ENCODE data around the gene KPNB1.

KPNB1 gene

GRCh38 chr17:47720754-47721533, 71.2 kb downstream of the KPNB1 start:
- no peak overlapping the region for H3K4me3 ChIP-seq (ENCODE audit: low read depth, low read length)
- DNase-seq (ENCODE audit: low read depth), result no peak
- TF ChIP-seq, protein P1, sequence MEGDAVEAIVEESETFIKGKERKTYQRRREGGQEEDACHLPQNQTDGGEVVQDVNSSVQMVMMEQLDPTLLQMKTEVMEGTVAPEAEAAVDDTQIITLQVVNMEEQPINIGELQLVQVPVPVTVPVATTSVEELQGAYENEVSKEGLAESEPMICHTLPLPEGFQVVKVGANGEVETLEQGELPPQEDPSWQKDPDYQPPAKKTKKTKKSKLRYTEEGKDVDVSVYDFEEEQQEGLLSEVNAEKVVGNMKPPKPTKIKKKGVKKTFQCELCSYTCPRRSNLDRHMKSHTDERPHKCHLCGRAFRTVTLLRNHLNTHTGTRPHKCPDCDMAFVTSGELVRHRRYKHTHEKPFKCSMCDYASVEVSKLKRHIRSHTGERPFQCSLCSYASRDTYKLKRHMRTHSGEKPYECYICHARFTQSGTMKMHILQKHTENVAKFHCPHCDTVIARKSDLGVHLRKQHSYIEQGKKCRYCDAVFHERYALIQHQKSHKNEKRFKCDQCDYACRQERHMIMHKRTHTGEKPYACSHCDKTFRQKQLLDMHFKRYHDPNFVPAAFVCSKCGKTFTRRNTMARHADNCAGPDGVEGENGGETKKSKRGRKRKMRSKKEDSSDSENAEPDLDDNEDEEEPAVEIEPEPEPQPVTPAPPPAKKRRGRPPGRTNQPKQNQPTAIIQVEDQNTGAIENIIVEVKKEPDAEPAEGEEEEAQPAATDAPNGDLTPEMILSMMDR (IDR thresholded peaks at IDR 0.05; ENCODE audit: low read depth, low read length, missing control alignments), result no peak

DNA sequence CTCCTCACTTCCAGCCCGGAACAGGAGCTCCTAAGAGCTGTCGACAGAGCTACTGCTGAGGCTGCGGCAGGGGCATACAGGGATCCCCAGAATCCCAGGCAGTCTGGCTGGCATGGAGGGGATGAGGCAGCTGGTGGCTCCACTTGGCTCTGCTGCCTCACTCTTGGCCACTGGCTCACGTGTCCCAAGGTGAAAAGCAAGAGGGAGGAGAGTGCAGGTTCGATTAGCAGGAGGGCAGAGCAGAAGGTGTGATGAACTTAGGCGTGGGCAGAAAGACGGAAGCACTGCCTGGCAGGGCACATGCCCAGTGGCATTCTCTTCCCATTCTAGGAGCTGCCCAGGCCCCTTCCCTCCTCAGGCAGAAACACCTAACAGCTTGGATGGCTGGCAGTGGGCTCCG, 72.0 kb downstream of the KPNB1 start:
- H3K4me3 ChIP-seq (ENCODE audit: low read depth, low read length), result no peak overlapping the region
- TF ChIP-seq, protein P1 (IDR thresholded peaks at IDR 0.05; ENCODE audit: low read depth, low read length, missing control alignments), result no peak
- DNase-seq (ENCODE audit: low read depth), result no peak

GRCh38 chr17:47724705-47725104, 75.0 kb downstream of the KPNB1 start:
- DNase-seq (ENCODE audit: low read depth), result no peak
- TF ChIP-seq, protein P1 (IDR thresholded peaks at IDR 0.05; ENCODE audit: low read depth, low read length, missing control alignments), result no peak

GRCh38 chr17:47725446-47726111, 75.9 kb downstream of the KPNB1 start:
- no peak for DNase-seq (ENCODE audit: low read depth)
- TF ChIP-seq, protein P1 (IDR thresholded peaks at IDR 0.05; ENCODE audit: low read depth, low read length, missing control alignments), result peak; percentile 17
- H3K4me3 ChIP-seq (ENCODE audit: low read depth, low read length), result no peak overlapping the region

More at GRCh38 chr17:47724705-47725104, 75.0 kb downstream of the KPNB1 start:
- H3K4me3 ChIP-seq (ENCODE audit: low read depth, low read length), result no peak overlapping the region

- no peak for DNase-seq (ENCODE audit: low read depth)
- TF ChIP-seq, protein P1 (IDR thresholded peaks at IDR 0.05; ENCODE audit: low read depth, low read length, missing control alignments), result no peak
- H3K4me3 ChIP-seq (ENCODE audit: low read depth, low read length), result no peak overlapping the region
Observed at GRCh38 chr17:47726796-47727703, 77.3 kb downstream of the KPNB1 start.

GRCh38 chr17:47727704-47728036, 78.0 kb downstream of the KPNB1 start:
- TF ChIP-seq, protein P1 (IDR thresholded peaks at IDR 0.05; ENCODE audit: low read depth, low read length, missing control alignments), result no peak

More at GRCh38 chr17:47727704-47728036, 78.0 kb downstream of the KPNB1 start:
- H3K4me3 ChIP-seq (ENCODE audit: low read depth, low read length), result no peak overlapping the region
- DNase-seq (ENCODE audit: low read depth), result no peak

Data from GM12864 (cell line).